Activated naive CD4-positive, alpha-beta T cell (primary cell): ENCODE data around the gene TUBGCP4.

Experiments
- DNase-seq, 4 experiments: peaks; one replicate each; lab custom pipeline; 2025; lab: John Stamatoyannopoulos, UW

TUBGCP4 gene

GRCh38 chr15:43404130-43404529 lies 33.2 kb downstream of the TUBGCP4 start:
- DNase-seq: no peak

- no peak for DNase-seq
Measured at GRCh38 chr15:43406189-43406588, 35.3 kb downstream of the TUBGCP4 start.

- DNase-seq: no peak
Measured at GRCh38 chr15:43406808-43407207, 35.9 kb downstream of the TUBGCP4 start.

GRCh38 chr15:43408789-43409188 lies 37.9 kb downstream of the TUBGCP4 start:
- no peak for DNase-seq

- no peak for DNase-seq
Measured at GRCh38 chr15:43410572-43411214, 39.8 kb downstream of the TUBGCP4 start.

- no peak for DNase-seq
Measured at GRCh38 chr15:43412096-43412495, 41.2 kb downstream of the TUBGCP4 start.

GRCh38 chr15:43414196-43414595 lies 43.3 kb downstream of the TUBGCP4 start:
- DNase-seq: no peak

GRCh38 chr15:43420435-43420834 lies 49.5 kb downstream of the TUBGCP4 start:
- no peak for DNase-seq

GRCh38 chr15:43420876-43421275 lies 50.0 kb downstream of the TUBGCP4 start:
- no peak for DNase-seq

GRCh38 chr15:43423793-43424192 lies 52.9 kb downstream of the TUBGCP4 start:
- no peak for DNase-seq

GRCh38 chr15:43429687-43430086 lies 58.8 kb downstream of the TUBGCP4 start:
- DNase-seq: no peak

- no peak for DNase-seq
Measured at GRCh38 chr15:43433165-43433564, 62.3 kb downstream of the TUBGCP4 start.

- no peak for DNase-seq
Measured at GRCh38 chr15:43433661-43434303, 62.9 kb downstream of the TUBGCP4 start.

- no peak for DNase-seq
Measured at GRCh38 chr15:43434446-43434845, 63.5 kb downstream of the TUBGCP4 start.

GRCh38 chr15:43436395-43436794 lies 65.5 kb downstream of the TUBGCP4 start:
- DNase-seq: no peak

GRCh38 chr15:43439268-43439667 lies 68.4 kb downstream of the TUBGCP4 start:
- no peak for DNase-seq

GRCh38 chr15:43440721-43441281 lies 69.9 kb downstream of the TUBGCP4 start:
- no peak for DNase-seq

- DNase-seq: no peak
Measured at GRCh38 chr15:43441316-43441715, 70.4 kb downstream of the TUBGCP4 start.

GRCh38 chr15:43446344-43446743 lies 75.4 kb downstream of the TUBGCP4 start:
- no peak for DNase-seq

GRCh38 chr15:43449981-43450380 lies 79.1 kb downstream of the TUBGCP4 start:
- no peak for DNase-seq
